ENCODE data around the gene NDST1. TPM values are rescaled to one million over a fixed set of nuclear protein-coding genes. Genes with fewer than 3 reads are reported as not detected.

Gene NDST1
- total RNA-seq, 2 experiments from 2014 or later, result 1.1 to 1.6 TPM

GRCh38 chr5:150521522-150521817, 13.5 kb downstream of the NDST1 start:
- H3K4me1 ChIP-seq (ENCODE audit: insufficient read depth, low read length), result no peaks in the 10 kb centered on the region
- no peak overlapping the region for H3K4me3 ChIP-seq (ENCODE audit: low read length)
- no peak overlapping the region for H3K27ac ChIP-seq (ENCODE audit: low read depth in 1 of 2, low read length in 2 of 2)
- ChIA-PET POLR2A (no interaction called here), CTCF (no interaction called here)
- no peaks in the 10 kb centered on the region for H3K9me3 Mint-ChIP-seq
- H3K9me3 ChIP-seq (ENCODE audit: control insufficient read depth in 1 of 2, insufficient read depth in 1 of 2, low read length in 2 of 2), result no peaks in the 10 kb centered on the region
- H3K27me3 ChIP-seq (ENCODE audit: control insufficient read depth in 1 of 2, insufficient read depth in 2 of 2, low read length in 2 of 2), result no peaks in the 10 kb centered on the region
- no peaks in the 10 kb centered on the region for H3K4me1 Mint-ChIP-seq (ENCODE audit: low read depth)
- H3K27me3 Mint-ChIP-seq, result no peaks in the 10 kb centered on the region
- DNase-seq, result no peak
- no peak for ATAC-seq (ENCODE audit: poor library complexity)
- H3K27ac Mint-ChIP-seq, result no peak overlapping the region
- H3K36me3 Mint-ChIP-seq (ENCODE audit: low read depth), result no peaks in the 10 kb centered on the region
- intact Hi-C loops (cut with DNase I, micrococcal nuclease), result no loop called here
- no peaks in the 10 kb centered on the region for H3K36me3 ChIP-seq (ENCODE audit: insufficient read depth, low read length)
- H3K4me3 Mint-ChIP-seq, result no peak overlapping the region
- no peak for TF ChIP-seq CTCF (IDR thresholded peaks at IDR 0.05)

- Mint-ChIP-seq H3K27ac (no peak overlapping the region), H3K9me3 (no peaks in the 10 kb centered on the region), H3K4me1 (ENCODE audit: low read depth) (no peaks in the 10 kb centered on the region), H3K4me3 (no peak overlapping the region), H3K36me3 (ENCODE audit: low read depth) (no peaks in the 10 kb centered on the region), H3K27me3 (no peaks in the 10 kb centered on the region)
- DNase-seq, result no peak
- CTCF ChIA-PET, result no interaction called here
- POLR2A ChIA-PET, result no interaction called here
- Histone ChIP-seq H3K4me1 (ENCODE audit: insufficient read depth, low read length) (no peaks in the 10 kb centered on the region), H3K27me3 (ENCODE audit: control insufficient read depth in 1 of 2, insufficient read depth in 2 of 2, low read length in 2 of 2) (no peaks in the 10 kb centered on the region), H3K9me3 (ENCODE audit: control insufficient read depth in 1 of 2, insufficient read depth in 1 of 2, low read length in 2 of 2) (no peaks in the 10 kb centered on the region), H3K36me3 (ENCODE audit: insufficient read depth, low read length) (no peaks in the 10 kb centered on the region), H3K27ac (ENCODE audit: low read depth in 1 of 2, low read length in 2 of 2) (no peak overlapping the region), H3K4me3 (ENCODE audit: low read length) (no peak overlapping the region)
- TF ChIP-seq CTCF (IDR thresholded peaks at IDR 0.05), result no peak
- ATAC-seq (ENCODE audit: poor library complexity), result no peak
- intact Hi-C loops (cut with DNase I, micrococcal nuclease), result loop anchor here in 1 of 2 experiments (2.0 kb wide), 1 partner anchor 63 kb away; no protein-coding TSS in a partner anchor
These were observed 14.1 kb downstream of the NDST1 start for GRCh38 chr5:150521939-150522503.

- H3K4me1 ChIP-seq (ENCODE audit: insufficient read depth, low read length), result no peaks in the 10 kb centered on the region
- H3K9me3 ChIP-seq (ENCODE audit: control insufficient read depth in 1 of 2, insufficient read depth in 1 of 2, low read length in 2 of 2), result no peaks in the 10 kb centered on the region
- ChIA-PET POLR2A (no interaction called here), CTCF (interaction anchor here (1.1 kb wide), 1 partner anchor 25 kb away, joined by 3 read pairs; no protein-coding TSS in a partner anchor)
- H3K9me3 Mint-ChIP-seq, result no peaks in the 10 kb centered on the region
- no peak overlapping the region for H3K27ac Mint-ChIP-seq
- DNase-seq (no peak), ATAC-seq (ENCODE audit: poor library complexity) (no peak)
- no peaks in the 10 kb centered on the region for H3K27me3 Mint-ChIP-seq
- H3K4me1 Mint-ChIP-seq (ENCODE audit: low read depth), result no peaks in the 10 kb centered on the region
- no peak overlapping the region for H3K4me3 Mint-ChIP-seq
- no peak overlapping the region for H3K27ac ChIP-seq (ENCODE audit: low read depth in 1 of 2, low read length in 2 of 2)
- no peaks in the 10 kb centered on the region for H3K27me3 ChIP-seq (ENCODE audit: control insufficient read depth in 1 of 2, insufficient read depth in 2 of 2, low read length in 2 of 2)
- H3K4me3 ChIP-seq (ENCODE audit: low read length), result no peak overlapping the region
- H3K36me3 ChIP-seq (ENCODE audit: insufficient read depth, low read length), result no peaks in the 10 kb centered on the region
- no peaks in the 10 kb centered on the region for H3K36me3 Mint-ChIP-seq (ENCODE audit: low read depth)
- no peak for TF ChIP-seq CTCF (IDR thresholded peaks at IDR 0.05)
- intact Hi-C loops (cut with DNase I, micrococcal nuclease), result loop anchor here (1.0 to 2.0 kb wide), 2 partner anchors 63 to 64 kb away; no protein-coding TSS in a partner anchor
These were observed 14.8 kb downstream of the NDST1 start for GRCh38 chr5:150522504-150523414.

Data from CD4-positive, alpha-beta T cell (primary cell).